ENCODE results near the gene ABCC1.

GRCh38 chr16:16092925-16093627 is 143.7 kb downstream of the ABCC1 start:
- TF ChIP-seq POLR2A (IDR thresholded peaks at IDR 0.05) (no peak), CTCF (IDR thresholded peaks at IDR 0.05) (no peak)
